Tongue (tissue), 2 donors: ENCODE data around the gene POGK. TPM values are rescaled to one million over a fixed set of nuclear protein-coding genes. Genes with fewer than 3 reads are reported as not detected.
"Not testable (repeated sequence)": the region's sequence is repeated elsewhere in the genome, so short reads cannot be mapped to it uniquely, and the experiment has no call there.

Source experiments
- DNase-seq: peaks from one replicate; pipeline ENCODE4 v3.0.0-alpha.2; 2015
- total RNA-seq: library from RNA; depleted of rRNA; stranded (reverse); fragments of >200 nt; gene quantifications from one replicate; pipeline ENCODE4 v1.2.3, GENCODE V29; 2014

The POGK gene
- total RNA-seq, 1 donor from 2014 or later = 15.5 TPM

GRCh38 chr1:166857995-166858394 is 18.7 kb downstream of the POGK start:
- no peak for DNase-seq

GRCh38 chr1:166858726-166859419 is 19.6 kb downstream of the POGK start:
- no peak for DNase-seq

GRCh38 chr1:166859597-166859996 is 20.3 kb downstream of the POGK start:
- no peak for DNase-seq

GRCh38 chr1:166865926-166866325 is 26.7 kb downstream of the POGK start:
- DNase-seq = peak; percentile 35

- DNase-seq = no peak
Observed at GRCh38 chr1:166868639-166869038, 29.4 kb downstream of the POGK start.

- DNase-seq = no peak
Observed at GRCh38 chr1:166869318-166870099, 30.2 kb downstream of the POGK start.

GRCh38 chr1:166870584-166870983 is 31.3 kb downstream of the POGK start:
- DNase-seq = no peak

GRCh38 chr1:166874464-166874863 is 35.2 kb downstream of the POGK start:
- DNase-seq = no peak

GRCh38 chr1:166875302-166875733 is 36.0 kb downstream of the POGK start:
- DNase-seq = peak; percentile 27

- peak; percentile 99 for DNase-seq
Observed at GRCh38 chr1:166875734-166876539, 36.7 kb downstream of the POGK start, which contains the start of gene TADA1. Gene TADA1, minus strand, starts transcription at chr1:166876264. Its CDS starts 31 bp downstream, at chr1:166876233.

- no peak for DNase-seq
Observed at GRCh38 chr1:166876540-166876838, 37.2 kb downstream of the POGK start.

- DNase-seq = not testable (repeated sequence)
Observed at GRCh38 chr1:166878173-166878917, 39.1 kb downstream of the POGK start.

GRCh38 chr1:166882893-166883292 is 43.6 kb downstream of the POGK start:
- no peak for DNase-seq

GRCh38 chr1:166884040-166884642 is 44.9 kb downstream of the POGK start:
- peak; percentile 71 for DNase-seq

GRCh38 chr1:166884971-166885370 is 45.7 kb downstream of the POGK start:
- no peak for DNase-seq

- DNase-seq = no peak
Observed at GRCh38 chr1:166888373-166889111, 49.3 kb downstream of the POGK start.

- DNase-seq = no peak
Observed at GRCh38 chr1:166889776-166890175, 50.5 kb downstream of the POGK start.

GRCh38 chr1:166895766-166896165 is 56.5 kb downstream of the POGK start:
- DNase-seq = no peak

- no peak for DNase-seq
Observed at GRCh38 chr1:166899769-166900168, 60.5 kb downstream of the POGK start.

- peak; percentile 41 for DNase-seq
Observed at GRCh38 chr1:166900987-166901386, 61.7 kb downstream of the POGK start.

GRCh38 chr1:166902279-166902678 is 63.0 kb downstream of the POGK start:
- no peak for DNase-seq
